Measurements from ENCODE around the gene PSRC1.

DNA sequence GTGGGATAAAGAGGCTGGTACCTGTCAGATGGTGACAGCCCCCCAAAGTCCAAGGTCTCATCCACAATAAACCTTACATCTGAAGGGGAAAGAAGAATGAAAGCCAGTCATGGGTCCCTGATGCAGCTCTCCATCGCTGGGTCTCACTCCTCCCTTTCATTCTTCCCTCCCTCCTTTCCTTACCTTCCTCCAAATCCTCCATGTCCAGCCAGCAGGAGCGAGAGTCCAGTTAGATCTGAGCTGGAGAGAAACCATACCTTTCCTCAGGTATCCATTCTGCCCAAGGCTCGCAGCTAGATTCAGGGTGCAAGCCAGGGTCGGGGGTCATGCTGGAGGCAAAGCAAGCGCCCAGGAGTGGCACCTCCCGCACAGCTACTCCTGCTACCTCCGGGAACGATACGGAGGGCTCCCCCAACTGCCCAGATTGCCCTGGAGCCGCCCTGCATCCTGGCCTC is 421 bp downstream of the PSRC1 start:
- TF ChIP-seq EZH2 (IDR thresholded peaks at IDR 0.05; ENCODE audit: borderline replicate concordance, low read length) (no peak), CTCF (IDR thresholded peaks at IDR 0.05; ENCODE audit: low read length) (no peak)
